Astrocyte (in vitro differentiated cells and primary cell): ENCODE results near the gene TMBIM1. TPM values are rescaled to one million over a fixed set of nuclear protein-coding genes. Genes with fewer than 3 reads are reported as not detected.
A peak's percentile ranks its signal among the peaks of the same experiment; 100 is the strongest.

Source experiments
- DNase-seq: peaks from one replicate; pipeline ENCODE4 v3.0.0-alpha.2; 2010; ENCODE audit warnings: low read depth
- FAIRE-seq: peaks from 2 replicates; lab custom pipeline; 2011; peaks lifted over from hg19 to GRCh38; lab: Jason Lieb, UNC
- H2AFZ ChIP-seq: 2 replicates; pipeline ENCODE4 v1.6.0; 2012; ENCODE audit warnings: low read depth, low read length, inconsistent platforms
- H3K27ac ChIP-seq: 2 replicates; pipeline ENCODE4 v1.5.1; 2011; ENCODE audit warnings: low read depth, low read length, inconsistent platforms
- H3K27me3 ChIP-seq: 2 replicates; pipeline ENCODE4 v1.6.0; 2011; ENCODE audit warnings: low read length, inconsistent platforms; ENCODE audit not compliant: insufficient read depth
- H3K36me3 ChIP-seq: 2 replicates; pipeline ENCODE4 v1.5.1; 2011; ENCODE audit warnings: low read length, inconsistent platforms; ENCODE audit not compliant: insufficient read depth
- H3K4me1 ChIP-seq: 2 replicates; pipeline ENCODE4 v1.5.1; 2011; ENCODE audit warnings: low read length, inconsistent platforms; ENCODE audit not compliant: insufficient read depth
- H3K4me2 ChIP-seq: 2 replicates; pipeline ENCODE4 v1.6.0; 2012; ENCODE audit warnings: low read length, inconsistent platforms
- H3K4me3 ChIP-seq: 2 replicates; pipeline ENCODE4 v1.5.1; 2011; ENCODE audit warnings: low read depth, mild to moderate bottlenecking, low read length, inconsistent platforms; ENCODE audit not compliant: insufficient read depth
- H3K79me2 ChIP-seq: 2 replicates; pipeline ENCODE4 v1.6.0; 2012; ENCODE audit warnings: mild to moderate bottlenecking, low read length, inconsistent platforms; ENCODE audit not compliant: insufficient read depth
- H3K9ac ChIP-seq: 2 replicates; pipeline ENCODE4 v1.6.0; 2012; ENCODE audit warnings: mild to moderate bottlenecking, low read length, inconsistent platforms
- H3K9me3 ChIP-seq: 2 replicates; pipeline ENCODE4 v1.5.1; 2012; ENCODE audit warnings: low read depth, mild to moderate bottlenecking, low read length, inconsistent platforms; ENCODE audit not compliant: insufficient read depth
- H4K20me1 ChIP-seq: 2 replicates; pipeline ENCODE4 v1.6.0; 2012; ENCODE audit warnings: low read length, inconsistent platforms; ENCODE audit not compliant: insufficient read depth
- H3K27ac Mint-ChIP-seq: one replicate; pipeline ENCODE4 v1.8.0; 2021; ENCODE audit warnings: mild to moderate bottlenecking, mixed read lengths; ENCODE audit not compliant: unreplicated experiment
- H3K27me3 Mint-ChIP-seq: one replicate; pipeline ENCODE4 v1.8.0; 2021; ENCODE audit warnings: low read depth, mixed read lengths; ENCODE audit not compliant: unreplicated experiment
- H3K36me3 Mint-ChIP-seq: one replicate; pipeline ENCODE4 v1.8.0; 2021; ENCODE audit warnings: low read depth, mixed read lengths; ENCODE audit not compliant: unreplicated experiment
- H3K4me1 Mint-ChIP-seq: one replicate; pipeline ENCODE4 v1.8.0; 2021; ENCODE audit warnings: low read depth, mixed read lengths; ENCODE audit not compliant: unreplicated experiment
- H3K4me3 Mint-ChIP-seq: one replicate; pipeline ENCODE4 v1.8.0; 2021; ENCODE audit warnings: mild to moderate bottlenecking, moderate library complexity, mixed read lengths; ENCODE audit not compliant: unreplicated experiment
- H3K9me3 Mint-ChIP-seq: one replicate; pipeline ENCODE4 v1.8.0; 2021; ENCODE audit warnings: mild to moderate bottlenecking, mixed read lengths; ENCODE audit not compliant: unreplicated experiment
- EZH2 ChIP-seq: IDR thresholded peaks from 2 replicates; pipeline ENCODE4 v1.6.1; 2012; ENCODE audit warnings: mild to moderate bottlenecking, low read length, inconsistent platforms; ENCODE audit not compliant: insufficient read depth
- total RNA-seq: library from RNA; stranded (reverse); gene quantifications from 2 replicates; pipeline ENCODE4 v1.2.1, GENCODE V29; 2021
- TF ChIP-seq, protein P1 (sequence below): IDR thresholded peaks from 2 replicates; pipeline ENCODE4 v1.5.1; 2011; ENCODE audit warnings: low read depth, mild to moderate bottlenecking, inconsistent platforms, low read length, moderate library complexity; ENCODE audit not compliant: insufficient read depth

TMBIM1 gene
- total RNA-seq, 1 donor from 2014 or later = 37.2 TPM

DNA sequence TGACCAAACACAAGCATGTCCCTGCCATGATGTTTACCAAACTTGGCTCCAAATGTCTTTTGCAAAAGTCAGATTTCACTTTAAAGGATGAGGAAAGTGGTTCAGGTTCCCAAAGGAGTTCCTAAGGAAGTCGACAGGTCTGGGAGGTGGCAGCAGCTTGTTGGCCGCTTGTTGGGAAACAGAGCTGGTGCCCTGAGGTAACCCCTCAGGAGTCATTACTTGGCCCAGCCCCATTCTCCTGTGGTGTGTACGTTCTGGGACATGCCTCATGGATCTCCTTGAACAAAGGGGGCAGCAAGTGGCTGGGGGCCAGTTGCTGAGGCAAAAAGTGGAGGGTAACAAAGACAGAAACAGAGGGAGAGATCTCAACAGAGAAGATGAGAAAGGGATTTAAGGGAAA is 10.9 kb downstream of the TMBIM1 start:
- Histone ChIP-seq H4K20me1 (peaks cover 23% of the 10 kb centered on the region), H3K4me3 (no peak overlapping the region), H3K4me2 (no peak overlapping the region), H3K79me2 (peaks cover 46% of the 10 kb centered on the region), H3K36me3 (peaks cover 21% of the 10 kb centered on the region), H3K27me3 (no peaks in the 10 kb centered on the region), H3K9me3 (no peaks in the 10 kb centered on the region), H2AFZ (no peak overlapping the region), H3K4me1 (peaks cover 43% of the 10 kb centered on the region), H3K9ac (no peak overlapping the region), H3K27ac (no peak overlapping the region)
- peak overlapping the region; percentile 82 for H3K27ac Mint-ChIP-seq
- peaks cover 8% of the 10 kb centered on the region for H3K36me3 Mint-ChIP-seq
- DNase-seq (no peak), FAIRE-seq (no peak)
- TF ChIP-seq, protein P1, sequence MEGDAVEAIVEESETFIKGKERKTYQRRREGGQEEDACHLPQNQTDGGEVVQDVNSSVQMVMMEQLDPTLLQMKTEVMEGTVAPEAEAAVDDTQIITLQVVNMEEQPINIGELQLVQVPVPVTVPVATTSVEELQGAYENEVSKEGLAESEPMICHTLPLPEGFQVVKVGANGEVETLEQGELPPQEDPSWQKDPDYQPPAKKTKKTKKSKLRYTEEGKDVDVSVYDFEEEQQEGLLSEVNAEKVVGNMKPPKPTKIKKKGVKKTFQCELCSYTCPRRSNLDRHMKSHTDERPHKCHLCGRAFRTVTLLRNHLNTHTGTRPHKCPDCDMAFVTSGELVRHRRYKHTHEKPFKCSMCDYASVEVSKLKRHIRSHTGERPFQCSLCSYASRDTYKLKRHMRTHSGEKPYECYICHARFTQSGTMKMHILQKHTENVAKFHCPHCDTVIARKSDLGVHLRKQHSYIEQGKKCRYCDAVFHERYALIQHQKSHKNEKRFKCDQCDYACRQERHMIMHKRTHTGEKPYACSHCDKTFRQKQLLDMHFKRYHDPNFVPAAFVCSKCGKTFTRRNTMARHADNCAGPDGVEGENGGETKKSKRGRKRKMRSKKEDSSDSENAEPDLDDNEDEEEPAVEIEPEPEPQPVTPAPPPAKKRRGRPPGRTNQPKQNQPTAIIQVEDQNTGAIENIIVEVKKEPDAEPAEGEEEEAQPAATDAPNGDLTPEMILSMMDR = no peak
- TF ChIP-seq EZH2 = no peak
- peaks cover 32% of the 10 kb centered on the region for H3K4me1 Mint-ChIP-seq
- H3K4me3 Mint-ChIP-seq = no peak overlapping the region
- H3K9me3 Mint-ChIP-seq = no peaks in the 10 kb centered on the region
- no peaks in the 10 kb centered on the region for H3K27me3 Mint-ChIP-seq

- TF ChIP-seq EZH2 = no peak
- TF ChIP-seq, protein P1 = no peak
- no peak for DNase-seq
- peaks cover 40% of the 10 kb centered on the region for H3K79me2 ChIP-seq
- no peak overlapping the region for H2AFZ ChIP-seq
- H3K4me1 ChIP-seq = peaks cover 32% of the 10 kb centered on the region
- H3K36me3 Mint-ChIP-seq = peaks cover 9% of the 10 kb centered on the region
- H3K9ac ChIP-seq = no peak overlapping the region
- H3K9me3 ChIP-seq = no peaks in the 10 kb centered on the region
- peaks cover 29% of the 10 kb centered on the region for H3K36me3 ChIP-seq
- H3K9me3 Mint-ChIP-seq = no peaks in the 10 kb centered on the region
- H3K4me3 Mint-ChIP-seq = no peak overlapping the region
- no peaks in the 10 kb centered on the region for H3K27me3 Mint-ChIP-seq
- no peak overlapping the region for H3K4me3 ChIP-seq
- H3K27ac ChIP-seq = no peak overlapping the region
- H4K20me1 ChIP-seq = peaks cover 23% of the 10 kb centered on the region
- no peaks in the 10 kb centered on the region for H3K27me3 ChIP-seq
- FAIRE-seq = no peak
- H3K4me2 ChIP-seq = no peak overlapping the region
- H3K27ac Mint-ChIP-seq = peak overlapping the region; percentile 29
- H3K4me1 Mint-ChIP-seq = peaks cover 26% of the 10 kb centered on the region
Measured at GRCh38 chr2:218280260-218280870, 11.9 kb downstream of the TMBIM1 start.
